ENCODE results near the gene OSBPL5.

Gene OSBPL5

DNA sequence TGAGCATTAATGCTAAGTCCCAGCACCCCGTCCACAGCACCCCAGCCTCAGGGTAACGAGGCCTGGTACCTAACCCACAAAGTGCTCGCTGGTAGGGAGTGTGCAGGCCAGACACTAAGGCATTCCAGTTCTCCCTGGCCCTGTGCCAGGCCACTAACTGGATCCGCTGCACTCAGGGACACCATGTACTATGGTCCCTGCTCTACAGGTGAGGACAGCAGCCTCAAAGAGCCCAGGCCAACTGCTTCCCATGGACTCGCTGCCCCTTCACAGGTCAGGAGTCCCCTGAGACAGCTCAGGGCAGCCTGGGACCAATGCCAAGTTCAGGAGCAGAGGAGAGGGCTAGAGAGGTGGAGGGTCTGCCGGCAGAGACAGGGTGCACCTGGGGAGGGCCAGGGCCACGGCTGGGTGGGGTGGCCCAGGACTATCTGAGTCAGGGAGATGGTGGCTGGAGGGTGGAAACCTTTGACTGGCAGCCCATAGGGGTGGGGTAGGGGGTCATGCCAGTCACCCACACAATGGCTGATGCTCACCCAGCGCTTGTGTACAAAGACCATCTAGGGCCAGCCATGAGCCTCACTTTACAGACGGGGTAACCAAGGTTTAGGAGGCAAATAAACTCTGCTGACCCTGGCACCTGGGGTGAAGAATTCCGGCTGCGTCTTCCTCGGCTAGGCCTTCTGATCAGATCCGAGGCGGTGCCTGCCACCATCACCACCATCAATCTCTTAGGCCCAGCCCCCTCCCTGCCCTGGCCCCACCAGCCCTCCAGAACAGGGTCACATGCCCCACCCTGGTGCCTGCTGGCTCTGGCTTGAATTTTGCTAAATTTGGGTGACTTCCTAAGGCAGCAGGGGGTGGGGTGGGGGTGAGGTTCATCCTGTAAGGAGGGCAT is 5.6 kb downstream of the OSBPL5 start:
- H3K9ac ChIP-seq (ENCODE audit: insufficient read length, low read depth), result peak overlapping the region; percentile 81

GRCh38 chr11:3158821-3159220 is 6.3 kb downstream of the OSBPL5 start:
- no peak for DNase-seq (ENCODE audit: low read depth, low spot score)

More for the DNA sequence above, 5.6 kb downstream of the OSBPL5 start:
- no peak for DNase-seq (ENCODE audit: low read depth, low spot score)
- Histone ChIP-seq H3K4me3 (ENCODE audit: insufficient read length, low read depth) (peak overlapping the region; percentile 33), H3K36me3 (ENCODE audit: insufficient read depth, insufficient read length, low read length) (peaks cover 35% of the 10 kb centered on the region), H3K9me3 (ENCODE audit: insufficient read depth, low read length) (no peaks in the 10 kb centered on the region), H3K4me1 (ENCODE audit: insufficient read depth, insufficient read length) (peaks cover 60% of the 10 kb centered on the region), H3K27me3 (ENCODE audit: insufficient read depth, insufficient read length) (no peaks in the 10 kb centered on the region)
- no peak for TF ChIP-seq YY1 (IDR thresholded peaks at IDR 0.05; ENCODE audit: insufficient read depth, insufficient read length)

DNA sequence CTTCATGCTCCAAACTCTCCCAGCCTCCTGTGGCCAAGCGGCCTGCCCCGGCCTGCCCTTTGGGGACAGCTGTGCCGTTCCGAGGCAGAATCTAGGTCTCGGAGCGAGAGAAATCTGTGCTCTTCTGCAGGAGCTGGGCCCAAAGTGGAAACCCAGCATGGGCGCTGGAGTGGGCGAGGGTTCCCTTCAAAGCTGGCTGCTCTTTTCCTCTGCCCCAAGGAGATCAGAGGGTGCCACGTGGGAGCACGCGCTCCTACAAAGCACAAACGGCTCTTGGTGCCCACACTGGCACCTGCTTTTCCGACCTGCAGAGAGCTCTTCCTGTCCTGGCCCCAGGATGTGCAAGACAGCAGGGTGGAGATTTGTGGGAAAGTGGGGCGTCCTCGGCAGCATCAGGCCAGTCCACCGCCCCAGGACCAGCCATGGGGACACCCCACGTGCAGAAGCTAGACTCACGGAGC is 6.9 kb downstream of the OSBPL5 start:
- H3K27me3 ChIP-seq (ENCODE audit: insufficient read depth, insufficient read length), result no peaks in the 10 kb centered on the region
- no peak for TF ChIP-seq ZNF274 (IDR thresholded peaks at IDR 0.05; ENCODE audit: low read depth, low read length)
- TF ChIP-seq SUZ12 (IDR thresholded peaks at IDR 0.05; ENCODE audit: extremely low read depth, insufficient read depth, insufficient read length), result no peak
- no peak for TF ChIP-seq YY1 (IDR thresholded peaks at IDR 0.05; ENCODE audit: insufficient read depth, insufficient read length)
- DNase-seq (ENCODE audit: low read depth, low spot score), result no peak
- H3K36me3 ChIP-seq (ENCODE audit: insufficient read depth, insufficient read length, low read length), result peaks cover 30% of the 10 kb centered on the region
- no peaks in the 10 kb centered on the region for H3K9me3 ChIP-seq (ENCODE audit: insufficient read depth, low read length)
- peaks cover 63% of the 10 kb centered on the region for H3K4me1 ChIP-seq (ENCODE audit: insufficient read depth, insufficient read length)
- no peak overlapping the region for H3K4me3 ChIP-seq (ENCODE audit: insufficient read length, low read depth)
- H3K9ac ChIP-seq (ENCODE audit: insufficient read length, low read depth), result no peak overlapping the region

More at GRCh38 chr11:3158821-3159220, 6.3 kb downstream of the OSBPL5 start:
- Histone ChIP-seq H3K27me3 (ENCODE audit: insufficient read depth, insufficient read length) (no peaks in the 10 kb centered on the region), H3K9ac (ENCODE audit: insufficient read length, low read depth) (peak overlapping the region; percentile 22), H3K4me3 (ENCODE audit: insufficient read length, low read depth) (no peak overlapping the region), H3K36me3 (ENCODE audit: insufficient read depth, insufficient read length, low read length) (peaks cover 35% of the 10 kb centered on the region), H3K9me3 (ENCODE audit: insufficient read depth, low read length) (no peaks in the 10 kb centered on the region), H3K4me1 (ENCODE audit: insufficient read depth, insufficient read length) (peaks cover 62% of the 10 kb centered on the region)
- no peak for TF ChIP-seq ZNF274 (IDR thresholded peaks at IDR 0.05; ENCODE audit: low read depth, low read length)
- no peak for TF ChIP-seq YY1 (IDR thresholded peaks at IDR 0.05; ENCODE audit: insufficient read depth, insufficient read length)
- no peak for TF ChIP-seq SUZ12 (IDR thresholded peaks at IDR 0.05; ENCODE audit: extremely low read depth, insufficient read depth, insufficient read length)

GRCh38 chr11:3157381-3158130 is 7.6 kb downstream of the OSBPL5 start:
- TF ChIP-seq ZNF274 (IDR thresholded peaks at IDR 0.05; ENCODE audit: low read depth, low read length), result no peak
- TF ChIP-seq SUZ12 (IDR thresholded peaks at IDR 0.05; ENCODE audit: extremely low read depth, insufficient read depth, insufficient read length), result no peak
- no peak for TF ChIP-seq YY1 (IDR thresholded peaks at IDR 0.05; ENCODE audit: insufficient read depth, insufficient read length)
- Histone ChIP-seq H3K9ac (ENCODE audit: insufficient read length, low read depth) (peak overlapping the region; percentile 26), H3K4me3 (ENCODE audit: insufficient read length, low read depth) (no peak overlapping the region), H3K36me3 (ENCODE audit: insufficient read depth, insufficient read length, low read length) (peaks cover 25% of the 10 kb centered on the region), H3K4me1 (ENCODE audit: insufficient read depth, insufficient read length) (peaks cover 58% of the 10 kb centered on the region), H3K9me3 (ENCODE audit: insufficient read depth, low read length) (no peaks in the 10 kb centered on the region), H3K27me3 (ENCODE audit: insufficient read depth, insufficient read length) (no peaks in the 10 kb centered on the region)
- no peak for DNase-seq (ENCODE audit: low read depth, low spot score)

- H3K9me3 ChIP-seq (ENCODE audit: insufficient read depth, low read length), result no peaks in the 10 kb centered on the region
- no peak for DNase-seq (ENCODE audit: low read depth, low spot score)
- no peak for TF ChIP-seq SUZ12 (IDR thresholded peaks at IDR 0.05; ENCODE audit: extremely low read depth, insufficient read depth, insufficient read length)
- TF ChIP-seq YY1 (IDR thresholded peaks at IDR 0.05; ENCODE audit: insufficient read depth, insufficient read length), result no peak
- no peak for TF ChIP-seq ZNF274 (IDR thresholded peaks at IDR 0.05; ENCODE audit: low read depth, low read length)
- no peak overlapping the region for H3K4me3 ChIP-seq (ENCODE audit: insufficient read length, low read depth)
- H3K9ac ChIP-seq (ENCODE audit: insufficient read length, low read depth), result no peak overlapping the region
- H3K36me3 ChIP-seq (ENCODE audit: insufficient read depth, insufficient read length, low read length), result peaks cover 28% of the 10 kb centered on the region
- peaks cover 56% of the 10 kb centered on the region for H3K4me1 ChIP-seq (ENCODE audit: insufficient read depth, insufficient read length)
- no peaks in the 10 kb centered on the region for H3K27me3 ChIP-seq (ENCODE audit: insufficient read depth, insufficient read length)
These were observed 8.3 kb downstream of the OSBPL5 start for GRCh38 chr11:3156661-3157311.

DNA sequence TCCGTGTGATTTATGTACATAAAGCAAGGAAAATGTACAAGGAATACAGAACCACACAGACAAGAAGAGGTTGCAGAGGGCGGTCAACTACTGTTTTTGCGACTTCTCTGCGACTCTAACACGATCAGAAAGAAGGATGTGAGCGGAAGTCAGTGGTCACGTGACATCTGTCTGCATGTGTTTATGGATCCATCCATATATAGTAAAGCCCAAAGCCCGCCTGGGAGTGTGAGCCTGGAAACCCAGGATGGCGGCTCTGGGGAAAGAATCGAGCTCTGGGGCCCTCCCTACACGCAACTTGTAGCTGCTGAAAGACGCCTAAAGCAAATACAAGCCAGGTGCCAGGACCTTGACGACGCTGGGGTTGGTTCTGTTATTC is 8.8 kb downstream of the OSBPL5 start:
- Histone ChIP-seq H3K4me1 (ENCODE audit: insufficient read depth, insufficient read length) (peaks cover 55% of the 10 kb centered on the region), H3K9ac (ENCODE audit: insufficient read length, low read depth) (peak overlapping the region; percentile 5), H3K27me3 (ENCODE audit: insufficient read depth, insufficient read length) (no peaks in the 10 kb centered on the region), H3K36me3 (ENCODE audit: insufficient read depth, insufficient read length, low read length) (peaks cover 28% of the 10 kb centered on the region), H3K9me3 (ENCODE audit: insufficient read depth, low read length) (no peaks in the 10 kb centered on the region), H3K4me3 (ENCODE audit: insufficient read length, low read depth) (no peak overlapping the region)
- no peak for DNase-seq (ENCODE audit: low read depth, low spot score)
- TF ChIP-seq YY1 (IDR thresholded peaks at IDR 0.05; ENCODE audit: insufficient read depth, insufficient read length) (no peak), ZNF274 (IDR thresholded peaks at IDR 0.05; ENCODE audit: low read depth, low read length) (no peak), SUZ12 (IDR thresholded peaks at IDR 0.05; ENCODE audit: extremely low read depth, insufficient read depth, insufficient read length) (no peak)
